HG02798 (cell line): ENCODE results near the gene TMEM171.

Source experiments
- ATAC-seq: cut with Tn5 transposase; IDR thresholded peaks from one replicate; pipeline ENCODE4 v1.9.1; 2021; ENCODE audit warnings: mild to moderate bottlenecking; ENCODE audit not compliant: unreplicated experiment, poor library complexity

Gene TMEM171

GRCh38 chr5:73150876-73151275 is 30.5 kb downstream of the TMEM171 start:
- no peak for ATAC-seq

- ATAC-seq = no peak
Measured at GRCh38 chr5:73151766-73152410, 31.5 kb downstream of the TMEM171 start.

DNA sequence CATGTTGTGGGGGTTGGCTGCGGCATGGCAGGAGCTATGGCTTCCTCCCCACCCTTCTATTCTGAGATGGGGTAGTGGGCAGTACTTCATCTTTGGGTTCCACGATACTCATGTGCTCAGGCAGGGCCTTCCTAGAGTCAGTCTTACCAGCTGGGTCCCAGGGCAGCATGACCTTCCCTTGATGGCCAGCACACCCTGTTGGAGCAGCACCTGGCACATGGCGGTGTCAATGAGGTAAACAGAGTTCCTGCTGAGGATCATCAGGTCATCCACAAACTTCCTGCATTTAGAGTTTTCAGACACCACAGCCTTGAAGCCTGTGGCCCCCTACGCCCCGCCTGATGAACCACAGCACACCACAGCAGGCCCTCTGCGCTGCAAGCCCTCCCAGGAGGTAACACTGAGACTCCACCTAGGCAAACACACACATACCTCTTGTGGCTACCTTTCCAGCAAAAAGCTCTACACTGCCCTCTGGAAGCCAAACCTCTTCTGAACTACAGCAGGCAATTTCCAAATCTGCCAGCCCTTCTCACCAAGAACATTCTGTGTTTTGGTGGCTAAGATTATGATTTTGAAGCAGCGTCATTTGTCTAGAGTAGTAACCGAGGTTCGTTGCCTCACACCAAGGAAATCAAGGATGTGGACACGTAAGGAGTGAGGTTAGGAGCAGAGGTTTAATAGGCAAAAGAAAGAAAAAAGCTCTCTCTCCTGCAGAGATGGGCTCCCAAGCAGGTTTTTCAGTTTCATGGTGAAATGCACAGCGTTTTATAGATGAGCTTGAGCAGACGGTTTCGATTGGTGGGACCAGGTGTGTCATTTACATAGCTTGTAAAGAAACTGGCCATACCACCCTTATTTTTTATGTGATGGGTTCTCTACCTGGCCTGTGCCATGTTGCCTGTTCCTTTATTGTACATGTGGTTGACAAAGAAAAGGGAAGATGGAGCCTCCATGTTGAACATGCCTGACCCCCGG is 32.3 kb downstream of the TMEM171 start:
- ATAC-seq = no peak

- no peak for ATAC-seq
Measured at GRCh38 chr5:73153513-73153912, 33.1 kb downstream of the TMEM171 start.

- no peak for ATAC-seq
Measured at GRCh38 chr5:73154208-73155006, 34.0 kb downstream of the TMEM171 start.

DNA sequence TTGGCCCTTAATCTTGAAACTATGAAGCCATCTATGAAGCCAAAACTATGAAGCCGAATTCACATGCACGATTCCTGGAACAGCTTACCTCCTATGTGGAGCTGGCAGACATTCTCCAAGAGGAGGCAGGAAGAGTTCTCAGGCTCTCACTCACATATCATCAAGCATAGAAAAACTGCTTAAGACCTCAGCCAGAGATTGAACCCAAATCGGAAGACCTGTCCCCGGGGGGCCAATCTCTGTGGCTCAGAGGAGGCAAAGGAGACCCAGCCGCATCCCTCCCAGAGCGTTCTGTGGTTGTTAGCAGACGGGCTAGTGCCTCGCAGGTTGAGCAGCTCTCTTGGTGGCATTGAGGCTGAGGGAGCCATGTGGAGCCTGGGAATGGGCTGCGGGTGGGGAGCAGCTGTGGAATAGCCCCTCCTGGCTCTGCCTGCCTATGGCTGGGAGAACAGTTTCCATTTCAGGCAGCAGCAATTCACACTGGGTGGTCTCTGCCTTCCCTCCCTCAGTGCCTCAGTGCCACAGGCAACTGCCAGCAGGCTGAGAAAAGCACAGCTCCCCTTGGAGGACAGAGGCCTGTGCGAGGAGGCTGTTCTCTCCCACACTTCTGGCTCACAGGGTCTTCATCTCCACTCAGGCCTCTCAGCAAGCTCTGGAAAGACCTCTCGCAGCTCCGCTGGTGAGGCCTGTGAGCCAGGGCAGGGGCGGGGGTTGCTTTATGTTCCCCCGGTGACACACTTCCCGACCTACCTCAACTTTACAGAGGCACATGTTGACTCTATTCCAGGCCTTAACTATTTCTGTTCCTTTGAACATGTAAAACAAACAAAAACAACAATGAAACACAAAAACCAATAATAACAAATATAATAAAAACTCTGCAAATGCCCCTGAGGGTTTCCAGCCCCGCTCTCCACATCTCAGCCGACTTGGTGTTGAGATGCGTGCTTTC is 35.2 kb downstream of the TMEM171 start:
- ATAC-seq = no peak

GRCh38 chr5:73157414-73158303 is 37.3 kb downstream of the TMEM171 start:
- no peak for ATAC-seq

DNA sequence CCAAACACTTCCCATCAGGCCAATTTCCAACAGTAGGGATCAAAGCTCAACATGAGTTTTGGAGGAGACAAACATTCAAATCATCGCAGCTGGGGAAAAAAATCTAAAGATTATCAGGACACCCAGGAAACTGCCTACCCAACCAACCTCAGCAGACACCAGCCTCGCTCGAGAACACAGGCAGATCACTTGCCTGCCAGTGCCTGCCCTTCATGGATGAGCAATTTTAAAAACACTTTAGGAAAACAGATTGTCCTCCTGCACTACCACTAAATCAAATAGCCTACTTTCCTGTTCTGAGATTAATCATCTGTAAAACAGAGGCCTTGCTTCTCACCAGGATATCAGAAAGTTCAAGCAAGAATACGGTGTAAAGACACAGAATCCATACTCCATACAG is 37.9 kb downstream of the TMEM171 start:
- ATAC-seq = no peak

- ATAC-seq = no peak
Measured at GRCh38 chr5:73160239-73160671, 39.9 kb downstream of the TMEM171 start.

DNA sequence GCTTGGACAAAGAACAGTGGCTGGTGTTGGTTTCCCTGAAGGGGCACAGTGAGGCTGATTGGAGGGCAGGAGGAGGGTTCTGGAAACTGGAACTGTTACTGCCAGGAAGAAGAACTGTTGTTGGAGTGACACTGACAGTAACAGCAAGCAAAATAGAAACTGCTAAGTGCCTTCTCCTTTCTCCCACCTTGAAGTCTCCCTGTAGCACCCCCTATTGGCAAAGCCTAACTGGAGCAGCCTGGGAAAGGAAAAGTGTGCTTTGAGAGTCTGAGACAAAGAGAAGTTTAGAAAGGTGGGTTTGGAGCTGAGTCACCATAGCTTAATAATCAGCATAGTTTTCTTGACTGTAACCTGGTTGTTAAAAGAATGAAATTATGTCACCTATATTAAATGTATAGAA is 50.1 kb downstream of the TMEM171 start:
- no peak for ATAC-seq

GRCh38 chr5:73171495-73171894 is 51.1 kb downstream of the TMEM171 start:
- ATAC-seq = no peak

DNA sequence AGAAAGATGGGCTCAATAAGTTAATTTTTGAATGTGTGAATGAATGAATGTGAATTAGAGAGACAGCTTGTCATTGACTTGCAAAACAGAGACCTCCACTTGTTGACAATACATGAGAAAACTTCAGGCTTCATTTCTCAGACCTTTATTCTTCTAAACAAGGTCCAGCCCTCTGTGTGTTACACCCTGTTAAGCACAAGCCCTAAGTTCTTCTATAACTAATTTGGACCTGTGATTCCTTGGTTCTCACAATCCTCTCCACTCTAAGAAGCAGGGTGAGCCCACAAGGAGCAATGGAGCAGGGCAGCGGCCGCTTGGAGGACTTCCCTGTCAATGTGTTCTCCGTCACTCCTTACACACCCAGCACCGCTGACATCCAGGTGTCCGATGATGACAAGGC is 52.6 kb downstream of the TMEM171 start, which contains the start of gene TMEM174:
TSS of gene TMEM174 (plus strand) at position 243 of the 400 bp plus-strand sequence. CDS start at position 294, 51 bp downstream.
- ATAC-seq = no peak

DNA sequence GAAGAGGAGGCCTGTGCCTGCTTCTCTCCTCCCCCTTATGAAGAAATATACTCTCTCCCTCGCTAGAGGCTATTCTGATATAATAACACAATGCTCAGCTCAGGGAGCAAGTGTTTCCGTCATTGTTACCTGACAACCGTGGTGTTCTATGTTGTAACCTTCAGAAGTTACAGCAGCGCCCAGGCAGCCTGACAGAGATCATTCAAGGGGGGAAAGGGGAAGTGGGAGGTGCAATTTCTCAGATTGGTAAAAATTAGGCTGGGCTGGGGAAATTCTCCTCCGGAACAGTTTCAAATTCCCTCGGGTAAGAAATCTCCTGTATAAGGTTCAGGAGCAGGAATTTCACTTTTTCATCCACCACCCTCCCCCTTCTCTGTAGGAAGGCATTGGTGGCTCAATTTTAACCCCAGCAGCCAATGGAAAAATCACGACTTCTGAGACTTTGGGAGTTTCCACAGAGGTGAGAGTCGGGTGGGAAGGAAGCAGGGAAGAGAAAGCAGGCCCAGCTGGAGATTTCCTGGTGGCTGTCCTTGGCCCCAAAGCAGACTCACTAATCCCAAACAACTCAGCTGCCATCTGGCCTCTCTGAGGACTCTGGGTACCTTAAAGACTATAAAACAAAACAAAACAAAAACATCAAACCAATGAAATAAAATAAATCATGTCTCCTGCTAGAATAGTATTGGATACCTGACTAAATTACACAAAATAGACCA is 53.9 kb downstream of the TMEM171 start:
- ATAC-seq = no peak

GRCh38 chr5:73176250-73176649 is 55.9 kb downstream of the TMEM171 start:
- ATAC-seq = no peak

DNA sequence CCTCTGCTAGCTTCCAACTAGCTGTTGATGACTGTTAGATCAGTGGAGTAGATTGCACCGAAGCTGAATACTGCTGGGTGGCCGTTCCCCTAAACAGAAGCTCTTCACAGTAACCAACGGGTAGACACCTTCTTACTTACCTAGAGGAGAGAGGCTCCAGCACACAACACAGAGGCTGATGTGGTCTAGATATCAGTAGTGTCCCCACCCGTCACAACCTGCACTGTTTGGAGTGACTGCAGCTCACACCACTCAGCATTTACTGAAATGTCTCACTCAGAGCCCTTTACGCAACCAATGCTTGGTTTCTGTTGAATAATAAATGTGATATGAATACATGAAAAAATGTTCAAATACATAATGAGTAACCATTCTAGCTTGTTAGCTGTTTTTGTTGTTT is 57.9 kb downstream of the TMEM171 start:
- ATAC-seq = no peak

DNA sequence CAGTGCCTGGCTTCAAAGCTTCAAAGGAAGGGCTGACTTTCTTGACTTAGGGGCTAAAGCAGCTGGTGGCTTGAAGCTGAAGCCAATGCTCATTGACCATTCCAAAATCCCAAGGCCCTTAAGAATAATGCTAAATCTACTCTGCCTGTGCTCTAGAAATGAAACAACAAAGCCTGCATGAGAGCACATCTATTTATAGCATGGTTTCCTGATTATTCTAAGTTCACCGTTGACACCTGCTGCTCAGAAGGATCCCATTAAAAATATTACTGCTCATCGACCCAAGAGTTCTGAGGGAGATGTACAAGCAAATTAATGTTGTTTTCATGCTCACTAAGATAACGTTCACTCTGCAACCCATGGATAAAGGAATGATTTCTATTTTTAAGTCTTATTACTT is 59.4 kb downstream of the TMEM171 start:
- no peak for ATAC-seq

- no peak for ATAC-seq
Measured at GRCh38 chr5:73180566-73180965, 60.2 kb downstream of the TMEM171 start.
